Adrenal gland (tissue), 12 donors: ENCODE measurements around the gene SSB. TPM values are rescaled to one million over a fixed set of nuclear protein-coding genes. Genes with fewer than 3 reads are reported as not detected.
"Not testable (repeated sequence)": the region's sequence is repeated elsewhere in the genome, so short reads cannot be mapped to it uniquely, and the experiment has no call there.

Experiments
- DNase-seq, 7 donors: peaks; one replicate each; pipeline ENCODE4 v3.0.0-alpha.2; 2019 to 2020
- H3K27ac ChIP-seq, 5 donors: fragments of 200-600 bp; sonication (generic) in 4 of 5; 1 replicate in 3 of 5; 2 replicates in 2 of 5; pipeline versions ENCODE4 v1.5.1 to v1.8.0; 2016 to 2020; ENCODE audit warnings: mild to moderate bottlenecking in 1 of 5
- H3K27me3 ChIP-seq: fragments of 200-600 bp; 2 replicates; pipeline ENCODE4 v1.8.0; 2021
- H3K36me3 ChIP-seq, 2 donors: fragments of 200-600 bp; replicated peaks in 1 of 2; 1 replicate in 1 of 2; 2 replicates in 1 of 2; pipeline versions ENCODE4 v1.5.1 to v1.8.0; 2018 to 2022
- H3K4me1 ChIP-seq, 2 donors: fragments of 200-600 bp; replicated peaks in 1 of 2; 1 replicate in 1 of 2; 2 replicates in 1 of 2; pipeline versions ENCODE4 v1.5.1 to v1.8.0; 2018 to 2021
- H3K4me3 ChIP-seq, 4 donors: fragments of 200-600 bp; sonication (generic) in 3 of 4; one replicate each; pipeline ENCODE4 v1.5.1; 2016 to 2018
- H3K9me3 ChIP-seq, 3 donors: fragments of 200-600 bp; sonication (generic) in 1 of 3; replicated peaks in 1 of 3; 1 replicate in 2 of 3; 2 replicates in 1 of 3; pipeline versions ENCODE4 v1.5.1 to v1.8.0; 2016 to 2021
- CTCF ChIP-seq, 6 experiments: fragments of 450-650 bp in 4 of 6; fragments of 200-600 bp in 2 of 6; sonication (generic) in 1 of 6; IDR thresholded peaks; 1 replicate in 5 of 6; 2 replicates in 1 of 6; pipeline versions ENCODE4 v1.5.1 to v1.8.0; 2016 to 2021; ENCODE audit warnings: antibody characterized with exemption in 6 of 6, mild to moderate bottlenecking in 2 of 6, moderate library complexity in 1 of 6
- POLR2A ChIP-seq, 2 donors: fragments of 450-650 bp; IDR thresholded peaks; one replicate each; pipeline ENCODE4 v1.6.1; 2017; ENCODE audit warnings: antibody characterized with exemption in 2 of 2, mild to moderate bottlenecking in 2 of 2, moderate library complexity in 1 of 2
- WGBS, 4 donors: extraction: QIAGEN DNeasy Blood & Tissue Kit in 2 of 4; methylation state at CpG; one replicate each; pipeline versions ENCODE4 v1.1.5 to v1.1.7; 2013 to 2017; 5-methylcytosine and 5-hydroxymethylcytosine counted together
- intact Hi-C, 2 donors: fragments of 100-400 bp; cut with DNase I; formaldehyde crosslinking; loops; one replicate each; pipeline versions ENCODE4 v1.14.1 to v1.15.0; 2022 to 2023
- polyA plus RNA-seq, 3 donors: library from polyadenylated mRNA; stranded (reverse); fragments of 200-250 nt in 2 of 3; fragments of 350-450 nt in 1 of 3; fragmentation: Illumina TruSeq in 1 of 3; extraction: RNeasy Lipid Tissue Mini Kit (QIAGEN cat#74804) in 1 of 3; gene quantifications; one replicate each; pipeline ENCODE4 v1.2.3, GENCODE V29; 2013 to 2014
- total RNA-seq, 9 donors: library from RNA; depleted of rRNA in 4 of 9; stranded (reverse); fragments of >200 nt in 4 of 9; fragments of 120-200 nt in 1 of 9; fragmentation: NEBNext Ultra II Directional in 1 of 9; extraction: Animal tissue kit (Norgen Biotek cat#: 25700) in 1 of 9; gene quantifications; one replicate each; pipeline versions ENCODE4 v1.1.0 to v1.2.4, GENCODE V29; 2013 to 2023
- donor health status: healthy with polysubstance abuse.
- donor health status: Bipolar disorder and iron deficiency.
- donor health status: DM: yes; HTN: yes; CAD: no.
- donor health status: DM: no; HTN: no; CAD: no.
- donor health status: DM: no; HTN: no; CAD: no.
- donor health status: DM: yes; HTN: yes; CAD: no.

Gene SSB
- total and polyA plus RNA-seq, 12 donors = 30.1 to 210 (median 73.3) TPM

DNA sequence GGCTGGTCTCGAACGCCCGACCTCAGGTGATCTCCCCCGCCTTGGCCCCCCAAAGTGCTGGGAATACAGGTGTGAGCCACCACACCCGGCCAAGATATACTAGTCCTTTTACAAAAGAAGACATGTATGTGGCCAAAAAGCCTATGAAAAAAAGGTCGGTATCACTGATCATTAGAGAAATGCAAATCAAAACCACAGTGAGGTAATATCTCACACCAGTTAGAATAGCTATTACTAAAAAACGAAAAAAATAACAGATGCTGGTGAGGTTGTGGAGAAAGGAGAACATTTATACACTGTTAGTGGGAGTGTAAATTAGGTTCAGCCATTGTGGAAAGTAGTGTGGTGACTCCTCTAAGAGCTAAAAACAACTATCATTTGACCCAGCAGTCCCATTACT, 38.7 kb upstream of the SSB start:
- intact Hi-C loops = no loop called here
- Histone ChIP-seq H3K9me3 (no peaks in the 10 kb centered on the region), H3K36me3 (no peaks in the 10 kb centered on the region), H3K27ac (no peak overlapping the region), H3K27me3 (no peaks in the 10 kb centered on the region), H3K4me1 (no peaks in the 10 kb centered on the region), H3K4me3 (no peak overlapping the region)
- TF ChIP-seq CTCF (IDR thresholded peaks at IDR 0.05) = no peak
- DNase-seq = no peak
- 63 to 69% (median 67%) methylated on average over 7 of the region's 7 CpGs for WGBS, 4 donors

DNA sequence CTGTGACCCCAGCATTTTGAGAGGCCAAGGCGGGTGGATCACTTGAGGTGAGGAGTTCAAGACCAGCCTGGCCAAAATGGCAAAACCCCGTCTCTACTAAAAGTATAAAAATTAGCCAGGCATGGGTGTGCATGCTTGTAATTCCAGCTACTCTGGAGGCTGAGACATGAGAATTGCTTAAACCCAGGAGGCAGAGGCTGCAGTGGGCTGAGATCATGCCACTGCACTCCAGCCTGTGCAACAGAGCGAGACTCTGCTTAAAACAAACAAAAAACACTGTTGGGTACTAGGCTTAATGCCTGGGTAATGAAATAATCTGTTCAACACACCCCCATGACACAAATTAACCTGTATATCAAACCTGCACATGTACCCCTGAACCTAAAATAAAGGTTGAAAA, 37.9 kb upstream of the SSB start:
- H3K27ac ChIP-seq, H3K4me1 ChIP-seq, intact Hi-C loops, H3K4me3 ChIP-seq, H3K36me3 ChIP-seq, H3K9me3 ChIP-seq, DNase-seq, H3K27me3 ChIP-seq: not testable (repeated sequence)
- WGBS, 4 donors = 83 to 91% (median 88%) methylated on average over 3 of the region's 3 CpGs

GRCh38 chr2:169761251-169761969, 37.3 kb upstream of the SSB start:
- TF ChIP-seq POLR2A (IDR thresholded peaks at IDR 0.05) (no peak), CTCF (IDR thresholded peaks at IDR 0.05) (no peak)
- DNase-seq = no peak
- Histone ChIP-seq H3K27me3 (no peaks in the 10 kb centered on the region), H3K27ac (no peak overlapping the region), H3K9me3 (no peaks in the 10 kb centered on the region), H3K36me3 (no peaks in the 10 kb centered on the region), H3K4me1 (no peaks in the 10 kb centered on the region), H3K4me3 (no peak overlapping the region)
- intact Hi-C loops = no loop called here
- WGBS, 4 donors = 81 to 88% (median 86%) methylated on average over 9 of the region's 9 CpGs

- H3K27me3 ChIP-seq = no peaks in the 10 kb centered on the region
- TF ChIP-seq CTCF (IDR thresholded peaks at IDR 0.05) (no peak), POLR2A (IDR thresholded peaks at IDR 0.05) (no peak)
- H3K4me1 ChIP-seq = no peaks in the 10 kb centered on the region
- WGBS, 4 donors = 89 to 92% (median 89%) methylated on average over 6 of the region's 6 CpGs
- no peak overlapping the region for H3K4me3 ChIP-seq
- H3K36me3 ChIP-seq = no peaks in the 10 kb centered on the region
- no peak overlapping the region for H3K27ac ChIP-seq
- DNase-seq = no peak
- no peaks in the 10 kb centered on the region for H3K9me3 ChIP-seq
- intact Hi-C loops = no loop called here
These were observed 36.7 kb upstream of the SSB start for GRCh38 chr2:169761970-169762292.

DNA sequence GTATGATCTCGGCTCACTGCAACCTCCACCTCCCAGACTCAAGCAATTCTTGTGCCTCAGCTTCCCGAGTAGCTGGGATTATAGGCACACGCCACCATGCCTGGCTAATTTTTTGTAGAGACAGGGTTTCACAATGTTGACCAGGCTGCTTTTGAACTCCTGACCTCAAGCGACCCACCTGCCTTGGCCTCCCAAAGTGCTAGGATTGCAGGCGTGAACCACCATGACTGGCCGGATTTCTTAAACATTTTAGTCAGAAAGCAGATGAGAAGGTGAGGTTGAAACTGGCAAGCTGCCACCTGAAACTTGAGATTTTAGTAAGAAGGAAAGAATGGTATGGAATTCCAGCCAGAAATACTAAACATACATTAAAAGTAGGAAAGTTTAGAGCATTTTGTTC, 33.1 kb upstream of the SSB start:
- Histone ChIP-seq H3K4me1 (peaks cover 0 to 11% of the 10 kb centered on the region in 2 donors), H3K9me3 (no peaks in the 10 kb centered on the region), H3K4me3 (no peak overlapping the region), H3K27me3 (peaks cover 16% of the 10 kb centered on the region), H3K36me3 (no peaks in the 10 kb centered on the region), H3K27ac (no peak overlapping the region)
- intact Hi-C loops = no loop called here
- 75 to 82% (median 79%) methylated on average over 6 of the region's 6 CpGs for WGBS, 4 donors
- no peak for DNase-seq
- TF ChIP-seq CTCF (IDR thresholded peaks at IDR 0.05) = no peak
- TF ChIP-seq POLR2A (IDR thresholded peaks at IDR 0.05) = no peak
